HepG2 (cell line): ENCODE data around the gene SH3BP2. TPM values are rescaled to one million over a fixed set of nuclear protein-coding genes. Genes with fewer than 3 reads are reported as not detected.

ENCODE experiments used
- ASH2L ChIP-seq: fragments of 300-600, 200-600 bp; sonication (generic); IDR thresholded peaks from 2 replicates; pipeline ENCODE4 v1.7.0; 2017; ENCODE audit warnings: low read depth, mild to moderate bottlenecking, moderate library complexity, mixed read lengths, low read length; ENCODE audit not compliant: insufficient read length
- CAMTA2 ChIP-seq: sonication (generic); formaldehyde crosslinking; IDR thresholded peaks from 2 replicates; pipeline ENCODE4 v1.4.0; 2020; ENCODE audit warnings: mild to moderate bottlenecking, missing genetic modification reagents, borderline replicate concordance
- CTCF ChIP-seq: sonication (generic); formaldehyde crosslinking; IDR thresholded peaks from 2 replicates; pipeline ENCODE4 v1.5.0; 2020; ENCODE audit warnings: mild to moderate bottlenecking, missing genetic modification reagents, moderate library complexity
- ETS1 ChIP-seq: sonication (generic); formaldehyde crosslinking; IDR thresholded peaks from 2 replicates; pipeline ENCODE4 v1.4.0; 2020; ENCODE audit warnings: missing genetic modification reagents
- GATAD2A ChIP-seq: IDR thresholded peaks from 2 replicates; pipeline ENCODE4 v1.6.1; 2016
- HDAC2 ChIP-seq: sonication (generic); formaldehyde crosslinking; IDR thresholded peaks from 2 replicates; pipeline ENCODE4 v1.4.0; 2020; ENCODE audit warnings: missing genetic modification reagents
- HNF4A ChIP-seq: sonication (generic); formaldehyde crosslinking; IDR thresholded peaks from 2 replicates; pipeline ENCODE4 v1.4.0; 2020; ENCODE audit warnings: missing genetic modification reagents
- IRF9 ChIP-seq: sonication (generic); formaldehyde crosslinking; IDR thresholded peaks from 2 replicates; pipeline ENCODE4 v1.8.0; 2022; ENCODE audit warnings: missing genetic modification reagents, mild to moderate bottlenecking, borderline replicate concordance
- MXI1 ChIP-seq: IDR thresholded peaks from 3 replicates; pipeline ENCODE4 v1.6.1; 2012; ENCODE audit warnings: low read depth, low read length, inconsistent platforms, borderline replicate concordance
- RELA ChIP-seq: sonication (generic); formaldehyde crosslinking; IDR thresholded peaks from 2 replicates; pipeline ENCODE4 v1.4.0; 2020; ENCODE audit warnings: missing genetic modification reagents
- RFX1 ChIP-seq: fragments of 450-650 bp; IDR thresholded peaks from 2 replicates; pipeline ENCODE4 v1.6.1; 2017
- SOX6 ChIP-seq, 2 experiments: fragments of 450-650 bp in 1 of 2; sonication (generic) in 1 of 2; formaldehyde crosslinking in 1 of 2; IDR thresholded peaks; 2 replicates each; pipeline versions ENCODE4 v1.4.0 to v1.6.1; 2017 to 2020; ENCODE audit warnings: antibody characterized with exemption in 1 of 2, mild to moderate bottlenecking in 1 of 2, missing genetic modification reagents in 1 of 2
- TGIF2 ChIP-seq: IDR thresholded peaks from 2 replicates; pipeline ENCODE4 v1.6.1; 2016; ENCODE audit warnings: control low read depth, missing compliant biosample characterization
- ZNF367 ChIP-seq: sonication (generic); formaldehyde crosslinking; IDR thresholded peaks from 2 replicates; pipeline ENCODE4 v1.4.0; 2020; ENCODE audit warnings: missing genetic modification reagents, borderline replicate concordance
- ZNF644 ChIP-seq: IDR thresholded peaks from 2 replicates; pipeline ENCODE4 v1.6.1; 2016; ENCODE audit warnings: low read depth
- polyA plus RNA-seq, 8 experiments: library from polyadenylated mRNA; depleted of rRNA in 3 of 8; stranded (reverse) in 7 of 8; unstranded in 1 of 8; fragments of >200 nt; fragmentation: Illumina TruSeq in 4 of 8; extraction: Trizol in 4 of 8; gene quantifications; 2 replicates each; pipeline versions ENCODE4 v1.2.1 to v1.2.3, GENCODE V29; 2011 to 2016; ENCODE audit warnings: low read depth in 4 of 8, missing spikeins in 1 of 8, mixed read lengths in 1 of 8; ENCODE audit not compliant: insufficient read depth in 1 of 8
- total RNA-seq, 5 experiments: library from RNA; depleted of rRNA; stranded (reverse); fragments of >200 nt; fragmentation: Illumina TruSeq; extraction: Trizol; gene quantifications; 2 replicates each; pipeline ENCODE4 v1.2.3, GENCODE V29; 2016; ENCODE audit warnings: low read depth in 1 of 5
- TF ChIP-seq, protein P1 (sequence below): IDR thresholded peaks from 2 replicates; pipeline ENCODE4 v1.6.1; 2012; ENCODE audit warnings: inconsistent platforms
- TF ChIP-seq, protein P2 (sequence below): sonication (generic); formaldehyde crosslinking; conservative IDR thresholded peaks from 2 replicates; pipeline ENCODE4 v1.4.0; 2020; ENCODE audit warnings: missing genetic modification reagents
- TF ChIP-seq, protein P3 (sequence below): sonication (generic); formaldehyde crosslinking; IDR thresholded peaks from 2 replicates; pipeline ENCODE4 v1.4.0; 2020; ENCODE audit warnings: missing genetic modification reagents

Gene SH3BP2
- total and polyA plus RNA-seq, 2 of the 13 experiments (the other 11 are each of a cell fraction or from before 2014, with no cell fraction given) = 16.9 to 34.5 TPM

GRCh38 chr4:2857349-2857927 is 64.6 kb downstream of the SH3BP2 start (continued):
- peak; percentile 80; the same call in 1 of the 3 replicates for TF ChIP-seq MXI1
- TF ChIP-seq, protein P1, sequence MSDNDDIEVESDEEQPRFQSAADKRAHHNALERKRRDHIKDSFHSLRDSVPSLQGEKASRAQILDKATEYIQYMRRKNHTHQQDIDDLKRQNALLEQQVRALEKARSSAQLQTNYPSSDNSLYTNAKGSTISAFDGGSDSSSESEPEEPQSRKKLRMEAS = peak; percentile 59
- TF ChIP-seq ETS1 (CRISPR knock-in tag) = no peak
- TF ChIP-seq, protein P2, sequence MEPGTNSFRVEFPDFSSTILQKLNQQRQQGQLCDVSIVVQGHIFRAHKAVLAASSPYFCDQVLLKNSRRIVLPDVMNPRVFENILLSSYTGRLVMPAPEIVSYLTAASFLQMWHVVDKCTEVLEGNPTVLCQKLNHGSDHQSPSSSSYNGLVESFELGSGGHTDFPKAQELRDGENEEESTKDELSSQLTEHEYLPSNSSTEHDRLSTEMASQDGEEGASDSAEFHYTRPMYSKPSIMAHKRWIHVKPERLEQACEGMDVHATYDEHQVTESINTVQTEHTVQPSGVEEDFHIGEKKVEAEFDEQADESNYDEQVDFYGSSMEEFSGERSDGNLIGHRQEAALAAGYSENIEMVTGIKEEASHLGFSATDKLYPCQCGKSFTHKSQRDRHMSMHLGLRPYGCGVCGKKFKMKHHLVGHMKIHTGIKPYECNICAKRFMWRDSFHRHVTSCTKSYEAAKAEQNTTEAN (CRISPR knock-in tag) = peak; percentile 85
- TF ChIP-seq HDAC2 (CRISPR knock-in tag) = peak; percentile 18; the same call in 1 of the 2 replicates
- no peak for TF ChIP-seq ASH2L
- peak; percentile 42; the same call in 1 of the 2 replicates for TF ChIP-seq GATAD2A (CRISPR knock-in tag)
- TF ChIP-seq, protein P3, sequence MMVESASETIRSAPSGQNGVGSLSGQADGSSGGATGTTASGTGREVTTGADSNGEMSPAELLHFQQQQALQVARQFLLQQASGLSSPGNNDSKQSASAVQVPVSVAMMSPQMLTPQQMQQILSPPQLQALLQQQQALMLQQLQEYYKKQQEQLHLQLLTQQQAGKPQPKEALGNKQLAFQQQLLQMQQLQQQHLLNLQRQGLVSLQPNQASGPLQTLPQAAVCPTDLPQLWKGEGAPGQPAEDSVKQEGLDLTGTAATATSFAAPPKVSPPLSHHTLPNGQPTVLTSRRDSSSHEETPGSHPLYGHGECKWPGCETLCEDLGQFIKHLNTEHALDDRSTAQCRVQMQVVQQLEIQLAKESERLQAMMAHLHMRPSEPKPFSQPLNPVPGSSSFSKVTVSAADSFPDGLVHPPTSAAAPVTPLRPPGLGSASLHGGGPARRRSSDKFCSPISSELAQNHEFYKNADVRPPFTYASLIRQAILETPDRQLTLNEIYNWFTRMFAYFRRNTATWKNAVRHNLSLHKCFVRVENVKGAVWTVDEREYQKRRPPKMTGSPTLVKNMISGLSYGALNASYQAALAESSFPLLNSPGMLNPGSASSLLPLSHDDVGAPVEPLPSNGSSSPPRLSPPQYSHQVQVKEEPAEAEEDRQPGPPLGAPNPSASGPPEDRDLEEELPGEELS (CRISPR knock-in tag) = peak; percentile 32; the same call in 1 of the 2 replicates
- TF ChIP-seq RELA = no peak
- no peak for TF ChIP-seq CAMTA2 (CRISPR knock-in tag)
- peak; percentile 98 for TF ChIP-seq TGIF2 (CRISPR knock-in tag)
- no peak for TF ChIP-seq RFX1
- peak; percentile 73 for TF ChIP-seq HNF4A (CRISPR knock-in tag)
- no peak for TF ChIP-seq ZNF367 (CRISPR knock-in tag)
- 0 out of 2 replicates have a peak, but pooled peaks have one; percentile 66 for TF ChIP-seq ZNF644
- no peak for TF ChIP-seq IRF9
- TF ChIP-seq SOX6 (IDR thresholded peaks at IDR 0.05) = no peak
- TF ChIP-seq SOX6 (CRISPR knock-in tag; IDR thresholded peaks at IDR 0.05) = 0 out of 2 replicates have a peak, but pooled peaks have one; percentile 8
- no peak for TF ChIP-seq CTCF (CRISPR knock-in tag)
